MCF 10A (cell line): ENCODE results near the gene TMCC1. TPM values are rescaled to one million over a fixed set of nuclear protein-coding genes. Genes with fewer than 3 reads are reported as not detected.

Source experiments
- BruUV-seq: library from RNA; stranded (reverse); fragments of 400-500 nt; replicated peaks from 2 replicates; lab custom pipeline; 2021; lab: Mats Ljungman, UMichigan
- CTCF ChIA-PET: fragments of 300-600 bp; sonication (Branson Sonifier 250); formaldehyde crosslinking; extraction: SDS; loops from one replicate; lab custom pipeline; 2021; ENCODE audit warnings: antibody characterized with exemption, inconsistent platforms; lab: Yijun Ruan, JAX
- POLR2A ChIA-PET: fragments of 300-600, 350-650 bp; sonication (Branson Sonifier 250); formaldehyde crosslinking; extraction: SDS; loops from one replicate; lab custom pipeline; 2020; ENCODE audit warnings: antibody characterized with exemption, inconsistent platforms; lab: Yijun Ruan, JAX
- DNase-seq: peaks from one replicate; pipeline ENCODE4 v3.0.0-alpha.2; 2018; ENCODE audit not compliant: unreplicated experiment
- H3K27ac Mint-ChIP-seq: one replicate; pipeline ENCODE4 v1.8.0; 2022; ENCODE audit warnings: mild to moderate bottlenecking, low read depth, mixed read lengths; ENCODE audit not compliant: unreplicated experiment
- H3K27me3 Mint-ChIP-seq: one replicate; pipeline ENCODE4 v1.8.0; 2022; ENCODE audit warnings: mixed read lengths; ENCODE audit not compliant: insufficient read depth, unreplicated experiment
- H3K36me3 Mint-ChIP-seq: one replicate; pipeline ENCODE4 v1.8.0; 2022; ENCODE audit warnings: mild to moderate bottlenecking, moderate library complexity, mixed read lengths; ENCODE audit not compliant: insufficient read depth, unreplicated experiment
- H3K4me1 Mint-ChIP-seq: one replicate; pipeline ENCODE4 v1.8.0; 2022; ENCODE audit warnings: mixed read lengths; ENCODE audit not compliant: insufficient read depth, unreplicated experiment
- H3K4me3 Mint-ChIP-seq: one replicate; pipeline ENCODE4 v1.8.0; 2022; ENCODE audit warnings: mild to moderate bottlenecking, moderate library complexity, mixed read lengths; ENCODE audit not compliant: unreplicated experiment
- H3K9me3 Mint-ChIP-seq: one replicate; pipeline ENCODE4 v1.8.0; 2022; ENCODE audit warnings: mixed read lengths; ENCODE audit not compliant: unreplicated experiment
- CTCF ChIP-seq: fragments of 200-600 bp; IDR thresholded peaks from one replicate; pipeline ENCODE4 v1.8.0; 2022; ENCODE audit warnings: antibody characterized with exemption, mild to moderate bottlenecking; ENCODE audit not compliant: unreplicated experiment
- intact Hi-C: fragments of 100-400 bp; cut with micrococcal nuclease; formaldehyde crosslinking; loops from 2 replicates; pipeline ENCODE4 v1.14.1; 2022
- total RNA-seq: library from RNA; stranded (reverse); gene quantifications from 2 replicates; pipeline ENCODE4 v1.2.3, GENCODE V29; 2022

Gene TMCC1
- total RNA-seq, 1 experiment from 2014 or later = 31.2 TPM

- Mint-ChIP-seq H3K27me3 (no peaks in the 10 kb centered on the region), H3K4me3 (peak overlapping the region; percentile 36), H3K9me3 (no peaks in the 10 kb centered on the region), H3K27ac (no peak overlapping the region), H3K4me1 (peaks cover 6% of the 10 kb centered on the region), H3K36me3 (no peaks in the 10 kb centered on the region)
- CTCF ChIA-PET = no interaction called here
- BruUV-seq = no TSS peak
- intact Hi-C loops = no loop called here
- POLR2A ChIA-PET = interaction anchor here (0.6 kb wide), 1 partner anchor 215 kb away, joined by 3 read pairs; no protein-coding TSS in a partner anchor
- no peak for TF ChIP-seq CTCF
- no peak for DNase-seq
Measured at GRCh38 chr3:129603991-129604749, 289.3 kb downstream of the TMCC1 start.

DNA sequence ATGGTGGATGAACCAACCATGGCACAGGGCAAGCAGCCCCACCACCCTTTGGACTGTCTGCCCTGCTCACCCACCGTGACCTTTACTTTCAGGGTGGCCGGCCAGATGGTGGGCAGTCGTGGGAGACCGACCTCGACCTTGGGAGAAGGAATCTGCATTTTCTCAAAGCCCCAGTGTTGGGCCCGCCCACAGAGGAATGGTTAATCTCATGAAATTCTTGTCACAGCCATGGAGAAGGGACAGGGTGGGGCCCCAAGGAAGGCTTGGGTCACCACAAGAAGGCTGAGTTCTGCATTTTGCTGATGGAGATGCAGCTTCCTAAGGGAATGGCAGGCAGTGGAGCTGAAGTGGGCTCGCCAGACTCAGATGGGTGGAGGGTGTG, 290.0 kb downstream of the TMCC1 start:
- Mint-ChIP-seq H3K4me1 (peaks cover 6% of the 10 kb centered on the region), H3K9me3 (no peaks in the 10 kb centered on the region), H3K27ac (no peak overlapping the region), H3K36me3 (no peaks in the 10 kb centered on the region), H3K27me3 (no peaks in the 10 kb centered on the region), H3K4me3 (no peak overlapping the region)
- no peak for DNase-seq
- CTCF ChIA-PET = no interaction called here
- no peak for TF ChIP-seq CTCF
- intact Hi-C loops = no loop called here
- no TSS peak for BruUV-seq
- POLR2A ChIA-PET = interaction anchor here (0.6 kb wide), 1 partner anchor 216 kb away, joined by 3 read pairs; no protein-coding TSS in a partner anchor

GRCh38 chr3:129602730-129603560, 290.6 kb downstream of the TMCC1 start:
- Mint-ChIP-seq H3K4me3 (no peak overlapping the region), H3K27ac (no peak overlapping the region), H3K27me3 (no peaks in the 10 kb centered on the region), H3K36me3 (no peaks in the 10 kb centered on the region), H3K9me3 (no peaks in the 10 kb centered on the region), H3K4me1 (peaks cover 6% of the 10 kb centered on the region)
- ChIA-PET CTCF (interaction anchor here (0.6 kb wide), 1 partner anchor 59 kb away, joined by 4 read pairs; no protein-coding TSS in a partner anchor), POLR2A (interaction anchor here (0.9 kb wide), 1 partner anchor 9 kb away, joined by 4 read pairs; no protein-coding TSS in a partner anchor)
- intact Hi-C loops = no loop called here
- BruUV-seq = no TSS peak
- DNase-seq = peak; percentile 82
- TF ChIP-seq CTCF = no peak

DNA sequence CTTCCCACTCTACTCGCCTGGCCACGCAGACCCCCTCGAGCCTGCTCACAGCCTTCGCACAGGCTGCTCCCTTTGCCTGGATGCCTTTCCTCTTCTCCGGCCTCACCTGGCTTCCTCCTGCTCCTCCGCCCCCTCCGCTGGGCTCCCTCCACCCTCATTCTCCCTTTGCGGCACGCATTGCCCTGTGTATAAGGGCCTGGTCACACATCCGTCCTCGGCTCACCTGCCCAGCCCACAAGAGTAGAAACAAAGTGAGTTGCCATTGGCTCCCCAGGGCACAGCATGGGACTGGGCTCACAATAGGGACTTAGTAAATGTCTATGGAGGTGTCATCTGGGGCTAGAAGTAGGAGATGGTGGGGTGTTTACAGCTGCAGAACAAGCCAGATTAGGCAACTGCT, 291.2 kb downstream of the TMCC1 start:
- CTCF ChIA-PET = interaction anchor here (0.6 kb wide), 1 partner anchor 59 kb away, joined by 4 read pairs; no protein-coding TSS in a partner anchor
- H3K4me1 Mint-ChIP-seq = peaks cover 6% of the 10 kb centered on the region
- intact Hi-C loops = no loop called here

More for the DNA sequence above, 291.2 kb downstream of the TMCC1 start:
- no peaks in the 10 kb centered on the region for H3K27me3 Mint-ChIP-seq
- H3K4me3 Mint-ChIP-seq = no peak overlapping the region
- TF ChIP-seq CTCF = no peak
- POLR2A ChIA-PET = interaction anchor here (0.9 kb wide), 1 partner anchor 8 kb away, joined by 4 read pairs; no protein-coding TSS in a partner anchor
- H3K27ac Mint-ChIP-seq = no peak overlapping the region
- no peak for DNase-seq
- BruUV-seq = no TSS peak
- no peaks in the 10 kb centered on the region for H3K9me3 Mint-ChIP-seq
- H3K36me3 Mint-ChIP-seq = no peaks in the 10 kb centered on the region
